ENCODE results near the gene GALNT14.

The GALNT14 gene

DNA sequence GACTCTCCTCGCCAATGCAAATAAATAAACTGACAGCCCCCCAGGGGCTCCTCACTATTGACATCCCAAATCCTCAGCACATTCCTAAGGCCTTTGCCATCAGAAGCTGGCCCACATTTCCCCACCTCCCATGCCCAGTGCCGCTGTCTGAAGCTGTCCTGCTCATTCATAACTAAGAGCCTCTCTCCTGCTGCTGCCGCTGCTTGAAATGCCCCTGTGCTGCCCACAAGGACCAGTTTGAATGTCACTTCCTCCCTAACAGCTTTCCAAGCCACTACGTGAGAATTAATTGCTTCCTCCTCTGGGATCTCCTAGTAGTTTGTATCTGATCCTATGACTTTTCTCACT, 179.3 kb downstream of the GALNT14 start:
- no peak for DNase-seq (ENCODE audit: insufficient read length, low spot score)

GRCh38 chr2:30958193-30958917, 179.9 kb downstream of the GALNT14 start:
- no peak for TF ChIP-seq PAX5 (IDR thresholded peaks at IDR 0.05; ENCODE audit: insufficient read depth, low read length, severe bottlenecking)
- TF ChIP-seq POU2F2 (IDR thresholded peaks at IDR 0.05; ENCODE audit: low read depth, low read length), result no peak
- TF ChIP-seq POLR2A (IDR thresholded peaks at IDR 0.05; ENCODE audit: low read depth, low read length), result no peak
- no peak for TF ChIP-seq SPI1 (IDR thresholded peaks at IDR 0.05; ENCODE audit: low read depth, low read length)
- TF ChIP-seq TAF1 (IDR thresholded peaks at IDR 0.05; ENCODE audit: low read depth, low read length), result no peak
- TF ChIP-seq POLR2AphosphoS5 (IDR thresholded peaks at IDR 0.05; ENCODE audit: low read depth, low read length), result no peak
- FAIRE-seq (no peak), DNase-seq (ENCODE audit: insufficient read length, low spot score) (no peak)

More for the DNA sequence above, 179.3 kb downstream of the GALNT14 start:
- FAIRE-seq, result no peak
- no peak for TF ChIP-seq TAF1 (IDR thresholded peaks at IDR 0.05; ENCODE audit: low read depth, low read length)
- no peak for TF ChIP-seq SPI1 (IDR thresholded peaks at IDR 0.05; ENCODE audit: low read depth, low read length)
- TF ChIP-seq PAX5 (IDR thresholded peaks at IDR 0.05; ENCODE audit: insufficient read depth, low read length, severe bottlenecking), result no peak
- TF ChIP-seq POLR2A (IDR thresholded peaks at IDR 0.05; ENCODE audit: low read depth, low read length), result no peak
- TF ChIP-seq POLR2AphosphoS5 (IDR thresholded peaks at IDR 0.05; ENCODE audit: low read depth, low read length), result no peak
- no peak for TF ChIP-seq POU2F2 (IDR thresholded peaks at IDR 0.05; ENCODE audit: low read depth, low read length)

- no peak for FAIRE-seq
- TF ChIP-seq POLR2AphosphoS5 (IDR thresholded peaks at IDR 0.05; ENCODE audit: low read depth, low read length) (no peak), PAX5 (IDR thresholded peaks at IDR 0.05; ENCODE audit: insufficient read depth, low read length, severe bottlenecking) (no peak), TAF1 (IDR thresholded peaks at IDR 0.05; ENCODE audit: low read depth, low read length) (no peak), POLR2A (IDR thresholded peaks at IDR 0.05; ENCODE audit: low read depth, low read length) (no peak), POU2F2 (IDR thresholded peaks at IDR 0.05; ENCODE audit: low read depth, low read length) (no peak), SPI1 (IDR thresholded peaks at IDR 0.05; ENCODE audit: low read depth, low read length) (no peak)
These were observed 180.6 kb downstream of the GALNT14 start for GRCh38 chr2:30957591-30957990.

DNA sequence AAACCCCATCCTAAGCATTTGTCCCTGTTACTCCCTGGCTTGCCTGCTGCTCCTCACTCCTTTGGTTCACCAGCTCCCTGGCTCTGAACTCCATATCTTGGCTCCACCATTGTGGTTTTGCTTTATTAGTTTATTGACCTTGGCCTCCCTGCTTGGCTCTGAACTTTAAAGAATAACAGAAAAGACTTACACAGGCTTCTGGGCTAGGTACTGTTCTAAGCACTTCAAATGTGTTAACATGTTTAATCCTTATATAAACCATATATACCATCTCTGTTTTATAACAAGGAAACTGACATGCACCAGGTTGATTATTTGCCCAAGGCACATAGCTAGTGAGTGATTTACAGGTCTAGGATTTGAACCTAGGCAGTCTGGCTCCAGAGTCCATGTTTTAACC, 181.2 kb downstream of the GALNT14 start:
- no peak for DNase-seq (ENCODE audit: insufficient read length, low spot score)
- no peak for FAIRE-seq
- TF ChIP-seq PAX5 (IDR thresholded peaks at IDR 0.05; ENCODE audit: insufficient read depth, low read length, severe bottlenecking), result no peak
- TF ChIP-seq TAF1 (IDR thresholded peaks at IDR 0.05; ENCODE audit: low read depth, low read length), result no peak
- TF ChIP-seq POU2F2 (IDR thresholded peaks at IDR 0.05; ENCODE audit: low read depth, low read length), result no peak
- TF ChIP-seq POLR2A (IDR thresholded peaks at IDR 0.05; ENCODE audit: low read depth, low read length), result no peak
- TF ChIP-seq SPI1 (IDR thresholded peaks at IDR 0.05; ENCODE audit: low read depth, low read length), result no peak
- no peak for TF ChIP-seq POLR2AphosphoS5 (IDR thresholded peaks at IDR 0.05; ENCODE audit: low read depth, low read length)

More at GRCh38 chr2:30957591-30957990, 180.6 kb downstream of the GALNT14 start:
- no peak for DNase-seq (ENCODE audit: insufficient read length, low spot score)

DNA sequence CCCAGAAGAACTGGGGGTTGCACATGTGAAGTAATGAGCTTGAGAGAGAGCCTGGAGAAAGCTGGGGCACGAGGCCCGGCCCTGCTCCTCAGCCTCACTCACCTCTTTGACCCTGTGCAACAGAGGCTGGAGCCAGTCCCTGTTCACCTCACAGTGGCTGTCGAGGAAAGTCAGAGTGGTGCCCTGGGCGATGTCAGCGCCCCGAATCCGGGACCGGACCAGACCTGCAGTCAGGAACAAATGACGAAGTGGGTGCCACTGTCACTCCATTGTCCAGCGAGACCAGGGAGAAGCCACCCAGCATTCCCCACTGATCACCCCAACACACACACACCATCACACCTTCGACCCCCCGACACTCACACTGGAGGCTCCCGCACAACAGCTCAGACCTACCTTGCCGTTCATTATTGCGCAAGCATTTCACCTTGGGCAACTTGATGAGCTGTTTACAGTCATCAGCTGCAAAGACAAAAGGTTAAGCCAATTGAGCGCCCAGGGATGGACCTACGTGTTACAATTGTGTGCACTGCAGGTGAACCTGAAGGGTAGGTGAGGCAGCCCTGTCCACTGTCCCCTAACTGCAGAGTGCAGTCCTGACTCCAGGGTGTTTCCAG, 182.6 kb downstream of the GALNT14 start:
- TF ChIP-seq POLR2AphosphoS5 (IDR thresholded peaks at IDR 0.05; ENCODE audit: low read depth, low read length) (no peak), POU2F2 (IDR thresholded peaks at IDR 0.05; ENCODE audit: low read depth, low read length) (no peak)
- no peak for FAIRE-seq

DNA sequence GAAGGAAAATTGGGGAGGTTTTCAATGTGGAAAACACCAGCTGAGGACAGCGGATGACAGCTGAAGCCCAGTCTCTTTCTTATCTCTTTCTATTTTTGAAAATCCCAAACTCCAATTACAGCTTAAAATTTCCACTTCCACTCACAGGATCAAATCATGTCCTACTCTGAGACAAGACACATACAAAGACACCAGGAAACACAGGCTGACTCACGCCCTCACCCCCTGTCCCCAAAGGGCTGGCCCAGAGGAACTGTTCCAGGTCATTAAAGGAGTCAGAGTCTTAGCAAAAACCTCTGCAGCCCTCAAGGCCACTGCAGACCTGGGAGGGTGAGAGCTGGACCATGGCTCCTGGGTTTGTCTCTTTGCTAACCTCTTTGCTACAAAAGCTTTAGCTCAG, 187.9 kb downstream of the GALNT14 start:
- TF ChIP-seq TAF1 (IDR thresholded peaks at IDR 0.05; ENCODE audit: low read depth, low read length), result no peak
- no peak for TF ChIP-seq PAX5 (IDR thresholded peaks at IDR 0.05; ENCODE audit: insufficient read depth, low read length, severe bottlenecking)
- no peak for TF ChIP-seq POU2F2 (IDR thresholded peaks at IDR 0.05; ENCODE audit: low read depth, low read length)
- TF ChIP-seq POLR2AphosphoS5 (IDR thresholded peaks at IDR 0.05; ENCODE audit: low read depth, low read length), result no peak
- no peak for TF ChIP-seq SPI1 (IDR thresholded peaks at IDR 0.05; ENCODE audit: low read depth, low read length)
- no peak for TF ChIP-seq POLR2A (IDR thresholded peaks at IDR 0.05; ENCODE audit: low read depth, low read length)
- no peak for DNase-seq (ENCODE audit: insufficient read length, low spot score)
- FAIRE-seq, result no peak

More for the DNA sequence above, 182.6 kb downstream of the GALNT14 start:
- no peak for DNase-seq (ENCODE audit: insufficient read length, low spot score)

- FAIRE-seq (no peak), DNase-seq (ENCODE audit: insufficient read length, low spot score) (no peak)
These were observed 188.8 kb downstream of the GALNT14 start for GRCh38 chr2:30949435-30949834.

DNA sequence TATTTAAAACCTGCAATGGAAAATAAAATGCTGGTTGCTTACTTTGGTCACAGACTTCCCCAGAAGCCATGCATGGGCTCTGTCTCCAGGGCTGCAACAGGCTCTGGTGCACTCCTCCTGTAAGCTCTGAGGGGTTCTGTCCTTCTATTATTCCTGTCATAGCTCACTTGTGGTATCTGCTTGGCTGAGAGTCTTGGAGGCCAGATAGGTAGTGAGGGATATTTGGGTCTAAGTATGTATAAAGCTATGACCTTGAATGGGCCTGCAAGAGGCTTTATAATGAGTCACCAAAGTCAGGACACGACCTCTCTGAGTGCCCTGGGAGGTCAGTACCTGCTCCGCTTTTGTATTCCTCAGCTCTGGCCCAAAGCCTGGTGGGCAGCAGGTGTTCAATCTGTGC, 189.4 kb downstream of the GALNT14 start:
- no peak for TF ChIP-seq POU2F2 (IDR thresholded peaks at IDR 0.05; ENCODE audit: low read depth, low read length)
- no peak for TF ChIP-seq TAF1 (IDR thresholded peaks at IDR 0.05; ENCODE audit: low read depth, low read length)
- no peak for TF ChIP-seq POLR2A (IDR thresholded peaks at IDR 0.05; ENCODE audit: low read depth, low read length)
- no peak for TF ChIP-seq POLR2AphosphoS5 (IDR thresholded peaks at IDR 0.05; ENCODE audit: low read depth, low read length)
- DNase-seq (ENCODE audit: insufficient read length, low spot score), result no peak
- FAIRE-seq, result no peak

More at GRCh38 chr2:30949435-30949834, 188.8 kb downstream of the GALNT14 start:
- TF ChIP-seq POU2F2 (IDR thresholded peaks at IDR 0.05; ENCODE audit: low read depth, low read length) (no peak), POLR2AphosphoS5 (IDR thresholded peaks at IDR 0.05; ENCODE audit: low read depth, low read length) (no peak), TAF1 (IDR thresholded peaks at IDR 0.05; ENCODE audit: low read depth, low read length) (no peak), POLR2A (IDR thresholded peaks at IDR 0.05; ENCODE audit: low read depth, low read length) (no peak), PAX5 (IDR thresholded peaks at IDR 0.05; ENCODE audit: insufficient read depth, low read length, severe bottlenecking) (no peak), SPI1 (IDR thresholded peaks at IDR 0.05; ENCODE audit: low read depth, low read length) (no peak)

- FAIRE-seq (no peak), DNase-seq (ENCODE audit: insufficient read length, low spot score) (no peak)
- TF ChIP-seq TAF1 (IDR thresholded peaks at IDR 0.05; ENCODE audit: low read depth, low read length) (no peak), SPI1 (IDR thresholded peaks at IDR 0.05; ENCODE audit: low read depth, low read length) (no peak), POLR2AphosphoS5 (IDR thresholded peaks at IDR 0.05; ENCODE audit: low read depth, low read length) (no peak), POU2F2 (IDR thresholded peaks at IDR 0.05; ENCODE audit: low read depth, low read length) (no peak), PAX5 (IDR thresholded peaks at IDR 0.05; ENCODE audit: insufficient read depth, low read length, severe bottlenecking) (no peak), POLR2A (IDR thresholded peaks at IDR 0.05; ENCODE audit: low read depth, low read length) (no peak)
These were observed 190.1 kb downstream of the GALNT14 start for GRCh38 chr2:30948130-30948529.

Measured in GM12891 (cell line).